A673 (cell line): ENCODE measurements around the gene GMEB2. TPM values are rescaled to one million over a fixed set of nuclear protein-coding genes. Genes with fewer than 3 reads are reported as not detected.

Experiments used
- BruUV-seq: library from RNA; stranded (reverse); fragments of 400-500 nt; replicated peaks from 2 replicates; lab custom pipeline; 2021; lab: Mats Ljungman, UMichigan
- CTCF ChIA-PET: fragments of 300-600 bp; sonication (Branson Sonifier 250); formaldehyde crosslinking; loops from one replicate; lab custom pipeline; 2022; ENCODE audit warnings: antibody characterized with exemption; lab: Charles Lee
- POLR2A ChIA-PET: fragments of 300-600 bp; sonication (Branson Sonifier 250); formaldehyde crosslinking; loops from one replicate; lab custom pipeline; 2022; ENCODE audit warnings: antibody characterized with exemption; ENCODE audit not compliant: low non-redundant PET; lab: Charles Lee
- DNase-seq: peaks from one replicate; pipeline ENCODE4 v3.0.0-alpha.2; 2015; ENCODE audit warnings: low spot score
- H3K27ac ChIP-seq: fragments of 200-600 bp; sonication (generic); 2 replicates; pipeline ENCODE4 v1.5.1; 2016; ENCODE audit warnings: mixed run types, low read depth, mild to moderate bottlenecking, mixed read lengths, antibody characterized with exemption, low read length; ENCODE audit not compliant: poor library complexity, severe bottlenecking
- H3K27me3 ChIP-seq: fragments of 200-600 bp; sonication (generic); replicated peaks from 2 replicates; pipeline ENCODE4 v1.6.1; 2017; ENCODE audit warnings: mixed run types, low read depth, mild to moderate bottlenecking, mixed read lengths, antibody characterized with exemption, low read length; ENCODE audit not compliant: insufficient read depth, poor library complexity
- H3K36me3 ChIP-seq: fragments of 200-600 bp; sonication (generic); 2 replicates; pipeline ENCODE4 v1.6.1; 2016; ENCODE audit warnings: mixed run types, mild to moderate bottlenecking, mixed read lengths, antibody characterized with exemption, low read length; ENCODE audit not compliant: insufficient read depth, poor library complexity, severe bottlenecking
- H3K4me1 ChIP-seq: fragments of 200-600 bp; sonication (generic); 2 replicates; pipeline ENCODE4 v1.6.1; 2017; ENCODE audit warnings: mixed run types, mild to moderate bottlenecking, mixed read lengths, antibody characterized with exemption, low read length; ENCODE audit not compliant: insufficient read depth, poor library complexity, severe bottlenecking
- H3K4me3 ChIP-seq: fragments of 200-600 bp; sonication (generic); 2 replicates; pipeline ENCODE4 v1.5.1; 2016; ENCODE audit warnings: low read depth, mixed run types, mild to moderate bottlenecking, mixed read lengths, low read length; ENCODE audit not compliant: poor library complexity, severe bottlenecking
- H3K9me3 ChIP-seq: fragments of 200-600 bp; sonication (generic); 2 replicates; pipeline ENCODE4 v1.6.1; 2016; ENCODE audit warnings: mixed run types, low read depth, mild to moderate bottlenecking, mixed read lengths, antibody characterized with exemption, low read length; ENCODE audit not compliant: poor library complexity, severe bottlenecking
- EZH2 ChIP-seq: fragments of 200-600 bp; sonication (generic); IDR thresholded peaks from 2 replicates; pipeline ENCODE4 v1.6.1; 2017; ENCODE audit warnings: borderline replicate concordance, low read depth, mild to moderate bottlenecking, mixed read lengths, antibody characterized with exemption, low read length; ENCODE audit not compliant: poor library complexity, severe bottlenecking
- intact Hi-C: fragments of 100-400 bp; cut with micrococcal nuclease; formaldehyde crosslinking; loops from one replicate; pipeline ENCODE4 v1.10.0; 2022; ENCODE audit not compliant: unreplicated experiment
- total RNA-seq: library from RNA; stranded (reverse); gene quantifications from 2 replicates; pipeline ENCODE4 v1.2.3, GENCODE V29; 2021
- TF ChIP-seq, protein P1 (sequence below): fragments of 300-800, 200-600 bp; sonication (generic); conservative IDR thresholded peaks from 2 replicates; pipeline ENCODE4 v1.5.1; 2017; ENCODE audit warnings: low read depth, mild to moderate bottlenecking, antibody characterized with exemption, low read length, moderate library complexity, mixed read lengths

The GMEB2 gene
- total RNA-seq, 1 experiment from 2014 or later = 12.8 TPM

GRCh38 chr20:63542031-63542559 lies 84.8 kb downstream of the GMEB2 start:
- Histone ChIP-seq H3K4me3 (no peak overlapping the region), H3K36me3 (no peaks in the 10 kb centered on the region), H3K4me1 (peaks cover 5% of the 10 kb centered on the region), H3K27me3 (peaks cover 30% of the 10 kb centered on the region), H3K9me3 (no peaks in the 10 kb centered on the region), H3K27ac (no peak overlapping the region)
- TF ChIP-seq, protein P1, sequence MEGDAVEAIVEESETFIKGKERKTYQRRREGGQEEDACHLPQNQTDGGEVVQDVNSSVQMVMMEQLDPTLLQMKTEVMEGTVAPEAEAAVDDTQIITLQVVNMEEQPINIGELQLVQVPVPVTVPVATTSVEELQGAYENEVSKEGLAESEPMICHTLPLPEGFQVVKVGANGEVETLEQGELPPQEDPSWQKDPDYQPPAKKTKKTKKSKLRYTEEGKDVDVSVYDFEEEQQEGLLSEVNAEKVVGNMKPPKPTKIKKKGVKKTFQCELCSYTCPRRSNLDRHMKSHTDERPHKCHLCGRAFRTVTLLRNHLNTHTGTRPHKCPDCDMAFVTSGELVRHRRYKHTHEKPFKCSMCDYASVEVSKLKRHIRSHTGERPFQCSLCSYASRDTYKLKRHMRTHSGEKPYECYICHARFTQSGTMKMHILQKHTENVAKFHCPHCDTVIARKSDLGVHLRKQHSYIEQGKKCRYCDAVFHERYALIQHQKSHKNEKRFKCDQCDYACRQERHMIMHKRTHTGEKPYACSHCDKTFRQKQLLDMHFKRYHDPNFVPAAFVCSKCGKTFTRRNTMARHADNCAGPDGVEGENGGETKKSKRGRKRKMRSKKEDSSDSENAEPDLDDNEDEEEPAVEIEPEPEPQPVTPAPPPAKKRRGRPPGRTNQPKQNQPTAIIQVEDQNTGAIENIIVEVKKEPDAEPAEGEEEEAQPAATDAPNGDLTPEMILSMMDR = no peak
- no peak for TF ChIP-seq EZH2
- ChIA-PET POLR2A (interaction anchor here (0.5 kb wide), 1 partner anchor 116 kb away, joined by 3 read pairs; the partner anchor contains the start of gene RTEL1), CTCF (no interaction called here)
- intact Hi-C loops = no loop called here
- BruUV-seq = no TSS peak
- no peak for DNase-seq

GRCh38 chr20:63541371-63541770 lies 85.5 kb downstream of the GMEB2 start:
- no peaks in the 10 kb centered on the region for H3K9me3 ChIP-seq
- CTCF ChIA-PET = no interaction called here
- H3K27me3 ChIP-seq = peaks cover 23% of the 10 kb centered on the region
- no peak for DNase-seq
- POLR2A ChIA-PET = interaction anchor here (0.5 kb wide), 1 partner anchor 33 kb away, joined by 4 read pairs; the partner anchor contains the start of gene HELZ2
- intact Hi-C loops = no loop called here
- H3K4me3 ChIP-seq = no peak overlapping the region
- H3K27ac ChIP-seq = no peak overlapping the region
- no TSS peak for BruUV-seq
- H3K4me1 ChIP-seq = peaks cover 5% of the 10 kb centered on the region
- TF ChIP-seq EZH2 = no peak
- TF ChIP-seq, protein P1 = no peak
- H3K36me3 ChIP-seq = no peaks in the 10 kb centered on the region

- peaks cover 5% of the 10 kb centered on the region for H3K4me1 ChIP-seq
- H3K36me3 ChIP-seq = no peaks in the 10 kb centered on the region
- intact Hi-C loops = no loop called here
- no peak overlapping the region for H3K4me3 ChIP-seq
- TF ChIP-seq EZH2 = no peak
- TF ChIP-seq, protein P1 = no peak
- DNase-seq = no peak
- ChIA-PET POLR2A (interaction anchor here (0.5 kb wide), 1 partner anchor 34 kb away, joined by 4 read pairs; the partner anchor contains the start of gene HELZ2), CTCF (no interaction called here)
- peaks cover 15% of the 10 kb centered on the region for H3K27me3 ChIP-seq
- no peaks in the 10 kb centered on the region for H3K9me3 ChIP-seq
- no TSS peak for BruUV-seq
- no peak overlapping the region for H3K27ac ChIP-seq
These were observed 86.3 kb downstream of the GMEB2 start for GRCh38 chr20:63540417-63541186.
